ENCODE measurements around the gene CENPN. TPM values are rescaled to one million over a fixed set of nuclear protein-coding genes. Genes with fewer than 3 reads are reported as not detected.

CENPN gene
- total and polyA plus RNA-seq, 5 donors: 4.9 to 11.8 (median 7.5) TPM

DNA sequence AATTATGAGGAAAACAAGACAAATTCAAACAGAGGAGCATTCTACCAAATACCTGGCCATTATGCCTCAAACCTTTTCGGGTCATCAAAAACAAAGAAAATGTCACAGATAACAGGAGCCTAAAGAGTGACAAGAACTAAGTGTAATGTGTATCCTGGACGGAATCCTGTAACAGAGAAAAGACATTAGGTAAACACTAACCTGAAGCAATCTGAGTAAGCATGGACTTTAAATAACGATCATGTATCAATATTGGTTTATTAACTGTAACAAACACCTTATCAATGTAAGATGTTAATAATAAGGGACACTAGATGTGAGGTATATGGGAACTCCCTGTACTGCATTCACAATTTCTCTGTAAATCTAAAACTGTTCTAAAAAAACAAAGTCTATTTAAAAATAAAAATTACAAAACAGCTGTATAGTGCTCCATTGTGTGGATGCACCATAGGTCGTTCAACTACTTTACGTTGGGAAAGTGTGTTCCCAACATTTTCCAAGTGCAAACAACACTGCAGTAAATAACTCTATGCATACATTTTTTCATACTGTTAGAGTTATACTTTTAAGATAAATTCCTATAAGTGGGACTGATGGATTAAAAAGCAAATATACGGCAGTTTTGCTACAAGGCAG, 15.1 kb upstream of the CENPN start:
- no peak for ATAC-seq
- no peaks in the 10 kb centered on the region for H3K9me3 ChIP-seq (ENCODE audit: control insufficient read depth, low read length)
- no peak overlapping the region for H3K27ac ChIP-seq (ENCODE audit: low read length)
- no peak overlapping the region for H3K4me3 ChIP-seq (ENCODE audit: low read length)
- 65% methylated on average over 6 of the region's 6 CpGs for WGBS
- DNase-seq: no peak
- intact Hi-C loops (cut with DNase I): no loop called here
- peaks cover 3% of the 10 kb centered on the region for H3K4me1 ChIP-seq (ENCODE audit: control insufficient read depth, insufficient read depth, low read length)
- no peaks in the 10 kb centered on the region for H3K27me3 ChIP-seq (ENCODE audit: control insufficient read depth, insufficient read depth)

DNA sequence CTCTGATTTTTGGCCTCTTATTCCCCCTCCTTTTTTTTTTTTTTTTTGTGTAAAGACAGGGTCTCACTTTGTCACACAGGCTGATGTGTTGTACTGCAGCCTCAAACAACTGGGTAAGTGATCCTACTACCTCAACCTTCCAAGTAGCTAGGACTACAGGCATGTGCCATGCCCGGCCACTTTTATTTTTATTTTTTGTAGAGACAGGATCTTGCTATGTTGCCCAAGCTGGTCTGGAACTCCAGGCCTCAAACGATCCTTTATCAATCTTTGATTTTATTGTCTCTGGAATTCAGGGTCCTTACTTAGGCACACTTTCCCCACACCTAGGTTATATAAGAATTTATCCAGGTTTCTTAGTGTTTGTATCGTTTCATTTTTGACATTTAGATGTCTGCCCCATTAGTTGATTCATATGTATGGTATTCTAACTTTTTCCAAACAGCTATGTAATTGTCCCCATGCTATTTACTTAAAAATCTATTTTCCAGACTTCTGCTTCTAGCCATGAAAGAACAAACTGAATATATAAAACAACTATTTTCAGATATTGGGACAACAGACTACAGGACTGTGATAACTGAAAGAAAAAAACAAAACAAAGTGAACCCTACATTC, 14.2 kb upstream of the CENPN start:
- ATAC-seq (no peak), DNase-seq (no peak)
- H3K27ac ChIP-seq (ENCODE audit: low read length): peak overlapping the region; percentile 45
- H3K4me1 ChIP-seq (ENCODE audit: control insufficient read depth, insufficient read depth, low read length): peaks cover 3% of the 10 kb centered on the region
- no peaks in the 10 kb centered on the region for H3K27me3 ChIP-seq (ENCODE audit: control insufficient read depth, insufficient read depth)
- H3K9me3 ChIP-seq (ENCODE audit: control insufficient read depth, low read length): no peaks in the 10 kb centered on the region
- intact Hi-C loops (cut with DNase I): no loop called here
- H3K4me3 ChIP-seq (ENCODE audit: low read length): no peak overlapping the region
- 39% methylated on average over 3 of the region's 3 CpGs for WGBS

DNA sequence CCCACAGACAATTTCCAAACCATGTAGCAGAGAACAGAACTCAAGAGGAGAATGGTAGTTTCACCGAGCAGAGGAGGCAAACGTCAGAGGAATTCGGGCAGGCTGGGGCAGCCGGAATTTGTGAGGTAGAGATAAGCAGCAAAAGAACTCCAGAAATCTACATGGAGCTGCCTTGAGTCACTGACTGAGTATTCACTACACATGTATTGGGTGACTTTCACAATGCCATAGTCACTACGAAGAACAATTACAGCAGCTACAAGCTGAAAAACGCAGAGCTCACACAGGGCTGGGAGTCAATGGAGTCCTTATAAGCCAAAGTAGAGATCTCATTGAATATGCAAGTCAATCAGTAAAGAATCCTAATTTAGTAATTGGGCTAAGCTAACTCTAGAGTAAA, 13.7 kb upstream of the CENPN start:
- Histone ChIP-seq H3K4me3 (ENCODE audit: low read length) (no peak overlapping the region), H3K4me1 (ENCODE audit: control insufficient read depth, insufficient read depth, low read length) (peaks cover 1% of the 10 kb centered on the region), H3K9me3 (ENCODE audit: control insufficient read depth, low read length) (no peaks in the 10 kb centered on the region), H3K27ac (ENCODE audit: low read length) (no peak overlapping the region), H3K27me3 (ENCODE audit: control insufficient read depth, insufficient read depth) (no peaks in the 10 kb centered on the region)
- ATAC-seq (peak; percentile 78), DNase-seq (peak in 1 of 3 donors; percentile 20)
- intact Hi-C loops (cut with DNase I): no loop called here
- WGBS: 34% methylated on average over 6 of the region's 6 CpGs

DNA sequence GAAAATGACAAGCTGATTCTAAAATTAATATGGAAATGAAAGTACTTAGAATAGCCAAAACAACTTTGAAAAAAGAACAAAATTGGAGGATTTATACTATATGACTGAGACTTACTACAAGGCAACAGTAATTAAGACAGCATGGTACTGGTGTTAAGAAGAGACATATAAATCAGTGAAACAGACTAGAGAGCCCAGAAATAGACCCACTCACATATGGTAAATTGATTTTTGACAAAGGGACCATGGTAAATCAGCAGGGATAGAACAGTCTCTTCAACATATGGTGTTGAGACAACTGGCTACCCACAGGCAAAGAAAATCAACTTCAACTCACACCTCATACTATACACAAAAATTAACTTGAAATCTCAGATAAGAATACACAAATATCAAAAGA, 13.2 kb upstream of the CENPN start:
- Histone ChIP-seq H3K9me3 (ENCODE audit: control insufficient read depth, low read length) (no peaks in the 10 kb centered on the region), H3K27me3 (ENCODE audit: control insufficient read depth, insufficient read depth) (no peaks in the 10 kb centered on the region), H3K27ac (ENCODE audit: low read length) (no peak overlapping the region), H3K4me3 (ENCODE audit: low read length) (no peak overlapping the region), H3K4me1 (ENCODE audit: control insufficient read depth, insufficient read depth, low read length) (peaks cover 1% of the 10 kb centered on the region)
- DNase-seq: no peak
- no peak for ATAC-seq
- intact Hi-C loops (cut with DNase I): no loop called here

DNA sequence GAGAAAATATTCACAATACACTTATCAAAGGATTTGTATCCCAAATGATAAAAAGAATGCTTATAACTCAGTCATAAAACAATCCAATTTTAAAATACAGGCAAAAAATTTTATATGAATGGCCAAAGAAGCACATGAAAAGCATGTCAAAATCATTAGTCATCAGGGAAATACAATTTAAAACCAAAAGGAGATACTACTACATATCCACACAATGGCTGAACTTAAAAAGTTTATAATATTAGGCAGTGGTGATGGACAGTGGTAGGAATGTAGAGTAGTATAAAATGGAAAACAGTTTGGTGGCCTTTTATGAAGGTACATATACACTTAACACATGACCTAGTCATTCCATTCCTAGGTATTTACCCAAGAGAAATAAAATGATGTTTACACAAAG, 12.6 kb upstream of the CENPN start:
- Histone ChIP-seq H3K9me3 (ENCODE audit: control insufficient read depth, low read length) (no peaks in the 10 kb centered on the region), H3K27me3 (ENCODE audit: control insufficient read depth, insufficient read depth) (no peaks in the 10 kb centered on the region), H3K4me1 (ENCODE audit: control insufficient read depth, insufficient read depth, low read length) (peaks cover 1% of the 10 kb centered on the region), H3K27ac (ENCODE audit: low read length) (no peak overlapping the region), H3K4me3 (ENCODE audit: low read length) (no peak overlapping the region)
- intact Hi-C loops (cut with DNase I): no loop called here
- DNase-seq (no peak), ATAC-seq (no peak)

DNA sequence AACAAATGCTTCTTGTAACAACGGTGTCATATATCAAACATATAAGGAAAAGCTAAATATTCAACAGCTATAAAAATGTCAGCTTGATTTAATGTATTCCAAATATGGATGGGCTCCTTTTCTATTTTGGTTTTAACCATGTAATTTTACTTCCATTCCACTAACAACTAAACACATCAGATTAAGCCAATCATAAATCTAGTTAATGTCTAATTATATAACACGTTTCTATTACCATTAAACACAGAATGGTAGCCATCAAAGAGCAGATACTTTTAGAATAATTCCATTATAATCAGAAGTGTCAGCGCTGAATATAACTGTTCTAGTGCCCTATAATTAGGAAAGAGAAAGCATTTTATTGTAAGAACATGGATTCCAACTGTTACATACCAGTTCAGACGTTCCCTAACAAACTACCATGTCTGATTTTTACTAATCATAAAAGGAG, 10.3 kb upstream of the CENPN start:
- Histone ChIP-seq H3K27me3 (ENCODE audit: control insufficient read depth, insufficient read depth) (no peaks in the 10 kb centered on the region), H3K9me3 (ENCODE audit: control insufficient read depth, low read length) (no peaks in the 10 kb centered on the region), H3K27ac (ENCODE audit: low read length) (no peak overlapping the region), H3K4me3 (ENCODE audit: low read length) (peak overlapping the region; percentile 9), H3K4me1 (ENCODE audit: control insufficient read depth, insufficient read depth, low read length) (no peaks in the 10 kb centered on the region)
- DNase-seq (no peak), ATAC-seq (no peak)
- intact Hi-C loops (cut with DNase I): no loop called here
- 47% methylated on average over 4 of the region's 4 CpGs for WGBS

DNA sequence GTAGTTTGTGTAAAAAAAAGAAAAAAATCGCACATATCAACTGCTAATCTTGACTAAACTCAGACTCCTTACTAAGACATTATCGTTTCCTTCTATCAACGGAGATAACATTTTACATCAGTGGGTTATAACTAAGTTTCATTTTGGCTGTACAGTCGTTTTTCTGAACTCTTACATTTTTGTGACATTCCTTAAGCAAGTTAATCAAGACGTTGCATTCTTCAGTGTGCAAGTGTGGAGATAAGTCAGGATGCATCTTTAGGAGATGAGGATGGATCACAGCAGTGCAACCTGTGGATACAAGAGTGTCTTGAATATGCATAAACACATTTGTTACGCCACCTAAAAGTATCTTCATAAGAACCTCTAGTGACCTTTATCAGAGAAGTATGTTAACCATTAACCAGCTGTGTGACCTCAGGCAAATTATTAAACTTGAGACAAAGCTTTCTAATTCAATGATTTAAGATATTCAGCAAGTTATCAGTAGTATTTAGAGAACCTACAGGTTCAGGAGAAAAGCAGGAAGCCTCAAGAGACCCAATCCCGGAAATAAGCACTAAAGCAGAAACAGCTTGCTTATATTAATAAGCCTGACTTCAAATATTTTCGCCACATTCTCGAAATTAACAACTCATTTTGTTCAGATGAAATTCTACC, 9.7 kb upstream of the CENPN start:
- Histone ChIP-seq H3K4me3 (ENCODE audit: low read length) (peak overlapping the region; percentile 9), H3K4me1 (ENCODE audit: control insufficient read depth, insufficient read depth, low read length) (no peaks in the 10 kb centered on the region), H3K27me3 (ENCODE audit: control insufficient read depth, insufficient read depth) (no peaks in the 10 kb centered on the region), H3K27ac (ENCODE audit: low read length) (no peak overlapping the region), H3K9me3 (ENCODE audit: control insufficient read depth, low read length) (no peaks in the 10 kb centered on the region)
- intact Hi-C loops (cut with DNase I): no loop called here
- ATAC-seq: no peak
- 30% methylated on average over 9 of the region's 9 CpGs for WGBS
- no peak for DNase-seq

DNA sequence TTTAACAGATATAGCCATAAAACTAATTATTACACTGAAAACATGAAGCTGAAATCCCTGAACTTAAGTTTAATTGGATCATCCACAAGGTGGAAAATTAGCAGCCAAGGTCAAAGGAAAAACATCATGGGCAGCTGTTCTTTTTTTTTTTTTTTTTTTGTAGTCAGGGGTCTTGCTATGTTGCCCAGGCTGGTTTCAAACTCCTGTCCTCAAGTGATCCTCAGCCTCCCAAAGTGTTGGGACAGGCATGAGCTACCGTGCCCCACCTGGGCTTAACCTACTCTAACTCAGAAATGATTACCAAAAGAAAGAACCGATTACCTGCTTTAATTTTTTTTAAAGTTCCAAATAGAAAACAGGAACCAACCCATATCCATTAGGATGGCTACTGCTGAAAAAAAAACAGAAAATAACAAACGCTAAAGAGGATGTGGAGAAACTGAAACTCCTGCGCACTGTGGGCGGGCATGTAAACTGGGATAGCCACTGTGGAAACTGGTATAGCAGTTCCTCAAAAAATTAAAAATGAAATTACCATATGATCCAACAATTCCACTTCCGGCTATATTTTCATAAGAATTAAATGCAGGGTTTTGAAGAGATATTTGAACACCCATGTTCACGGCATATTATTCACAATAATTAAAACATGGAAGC, 8.9 kb upstream of the CENPN start:
- H3K9me3 ChIP-seq (ENCODE audit: control insufficient read depth, low read length): no peaks in the 10 kb centered on the region
- no peaks in the 10 kb centered on the region for H3K27me3 ChIP-seq (ENCODE audit: control insufficient read depth, insufficient read depth)
- no peak overlapping the region for H3K27ac ChIP-seq (ENCODE audit: low read length)
- DNase-seq (peak in 1 of 3 donors; percentile 45), ATAC-seq (no peak)
- intact Hi-C loops (cut with DNase I): no loop called here
- H3K4me1 ChIP-seq (ENCODE audit: control insufficient read depth, insufficient read depth, low read length): no peaks in the 10 kb centered on the region
- WGBS: 94% methylated on average over 7 of the region's 7 CpGs
- no peak overlapping the region for H3K4me3 ChIP-seq (ENCODE audit: low read length)

DNA sequence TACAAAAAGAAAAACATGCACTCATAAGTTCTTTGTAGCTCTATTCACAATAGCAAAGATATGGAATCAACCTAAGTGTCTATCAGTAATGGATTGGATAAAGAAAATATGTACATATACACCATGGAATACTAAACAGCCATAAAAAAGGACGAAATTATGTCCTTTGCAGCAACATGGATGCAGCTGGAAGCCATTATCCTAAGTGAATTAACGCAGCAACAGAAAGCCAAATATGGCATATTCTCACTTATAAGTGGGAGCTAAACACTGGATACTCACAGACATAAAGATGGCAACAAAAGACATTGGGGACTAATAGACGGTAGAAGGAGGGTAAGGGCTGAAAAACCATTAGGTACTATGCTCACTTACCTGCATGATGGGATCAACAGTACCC, 6.1 kb upstream of the CENPN start:
- H3K27me3 ChIP-seq (ENCODE audit: control insufficient read depth, insufficient read depth): no peaks in the 10 kb centered on the region
- ATAC-seq: no peak
- no peak overlapping the region for H3K27ac ChIP-seq (ENCODE audit: low read length)
- peaks cover 6% of the 10 kb centered on the region for H3K4me1 ChIP-seq (ENCODE audit: control insufficient read depth, insufficient read depth, low read length)
- no peaks in the 10 kb centered on the region for H3K9me3 ChIP-seq (ENCODE audit: control insufficient read depth, low read length)
- intact Hi-C loops (cut with DNase I): no loop called here
- WGBS: 96% methylated on average over 3 of the region's 3 CpGs
- no peak overlapping the region for H3K4me3 ChIP-seq (ENCODE audit: low read length)
- DNase-seq: no peak

DNA sequence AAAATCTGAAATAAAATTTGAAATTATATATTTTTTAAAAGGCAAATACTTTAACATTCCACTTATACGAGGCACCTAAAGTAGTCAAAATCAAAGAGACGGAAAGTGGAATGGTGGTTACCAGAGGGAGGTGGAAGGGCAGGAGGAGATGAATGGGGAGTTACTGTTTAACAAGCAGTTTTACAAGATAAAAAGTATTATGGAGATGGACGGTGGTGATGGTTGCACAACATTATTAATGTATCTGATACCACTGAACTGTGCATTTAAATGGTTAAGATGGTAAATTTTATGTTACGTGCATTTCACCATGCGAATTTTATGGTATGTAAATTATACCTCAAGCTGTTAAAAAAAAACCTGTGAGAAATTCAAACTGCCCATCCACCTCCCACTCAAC, 5.7 kb upstream of the CENPN start:
- Histone ChIP-seq H3K27ac (ENCODE audit: low read length) (no peak overlapping the region), H3K4me3 (ENCODE audit: low read length) (no peak overlapping the region), H3K27me3 (ENCODE audit: control insufficient read depth, insufficient read depth) (no peaks in the 10 kb centered on the region), H3K9me3 (ENCODE audit: control insufficient read depth, low read length) (no peaks in the 10 kb centered on the region), H3K4me1 (ENCODE audit: control insufficient read depth, insufficient read depth, low read length) (peaks cover 6% of the 10 kb centered on the region)
- WGBS: 85% methylated on average over 5 of the region's 5 CpGs
- intact Hi-C loops (cut with DNase I): no loop called here
- no peak for ATAC-seq
- DNase-seq: no peak

DNA sequence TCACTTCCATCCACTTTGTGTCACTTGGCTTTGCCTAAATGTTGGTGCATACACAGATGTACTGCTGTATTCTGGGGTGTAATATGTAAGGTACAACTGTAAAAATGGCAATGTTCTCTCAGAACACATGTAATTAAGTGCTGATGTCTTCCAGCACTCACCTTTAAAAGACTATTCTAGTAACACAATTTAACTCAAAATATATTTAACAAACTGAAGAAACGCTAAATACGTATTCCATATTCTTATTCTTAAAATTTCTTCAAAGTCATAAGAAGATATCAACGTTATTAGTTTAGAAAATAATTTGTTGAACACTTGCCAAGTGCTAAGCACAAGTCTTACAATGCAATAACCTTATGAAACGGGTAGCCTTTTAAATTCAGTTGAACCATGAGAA, 4.0 kb upstream of the CENPN start:
- no peaks in the 10 kb centered on the region for H3K9me3 ChIP-seq (ENCODE audit: control insufficient read depth, low read length)
- peaks cover 6% of the 10 kb centered on the region for H3K4me1 ChIP-seq (ENCODE audit: control insufficient read depth, insufficient read depth, low read length)
- 72% methylated on average over 4 of the region's 4 CpGs for WGBS
- ATAC-seq (no peak), DNase-seq (no peak)
- no peaks in the 10 kb centered on the region for H3K27me3 ChIP-seq (ENCODE audit: control insufficient read depth, insufficient read depth)
- H3K27ac ChIP-seq (ENCODE audit: low read length): no peak overlapping the region
- intact Hi-C loops (cut with DNase I): no loop called here
- H3K4me3 ChIP-seq (ENCODE audit: low read length): no peak overlapping the region
